Activated CD4-positive, alpha-beta T cell treated with anti-CD3 and anti-CD28 coated beads for 36 hours (primary cell): ENCODE measurements around the gene NKD1. TPM values are rescaled to one million over a fixed set of nuclear protein-coding genes. Genes with fewer than 3 reads are reported as not detected.

Experiments used
- ATAC-seq: fragments of 200-7000 bp; cut with Tn5 transposase; one replicate; pipeline ENCODE4 v1.10.0; 2021; ENCODE audit warnings: mild to moderate bottlenecking, moderate library complexity
- CTCF ChIA-PET: fragments of 350-600 bp; sonication (Branson Sonifier 250); formaldehyde crosslinking; loops from one replicate; lab custom pipeline; 2021; ENCODE audit warnings: antibody characterized with exemption; lab: Charles Lee
- POLR2A ChIA-PET: fragments of 350-600 bp; sonication (Branson Sonifier 250); formaldehyde crosslinking; loops from one replicate; lab custom pipeline; 2021; ENCODE audit warnings: antibody characterized with exemption, inconsistent platforms; lab: Charles Lee
- DNase-seq: peaks from one replicate; pipeline ENCODE4 v3.0.0-alpha.2; 2020
- H3K27ac Mint-ChIP-seq: one replicate; pipeline ENCODE4 v1.8.0; 2021; ENCODE audit warnings: mixed read lengths
- H3K27me3 Mint-ChIP-seq: one replicate; pipeline ENCODE4 v1.8.0; 2021; ENCODE audit warnings: mixed read lengths
- H3K36me3 Mint-ChIP-seq: one replicate; pipeline ENCODE4 v1.8.0; 2021; ENCODE audit warnings: low read depth, mixed read lengths
- H3K4me1 Mint-ChIP-seq: one replicate; pipeline ENCODE4 v1.8.0; 2021; ENCODE audit warnings: mixed read lengths
- H3K4me3 Mint-ChIP-seq: one replicate; pipeline ENCODE4 v1.8.0; 2021; ENCODE audit warnings: mild to moderate bottlenecking, moderate library complexity, mixed read lengths
- H3K9me3 Mint-ChIP-seq: one replicate; pipeline ENCODE4 v1.8.0; 2021; ENCODE audit warnings: low read depth, mixed read lengths
- intact Hi-C, 2 experiments: fragments of 100-400 bp; cut with DNase I in 1 of 2; cut with micrococcal nuclease in 1 of 2; formaldehyde crosslinking; loops; one replicate each; pipeline versions ENCODE4 v1.14.2 to v1.15.1; 2022 to 2024; cut with DNase I, micrococcal nuclease
- total RNA-seq, 2 experiments: library from RNA; stranded (reverse); gene quantifications; one replicate each; pipeline ENCODE4 v1.2.3, GENCODE V29; 2021

NKD1 gene
- total RNA-seq, 2 experiments from 2014 or later = 1.8 to 3.1 TPM

- CTCF ChIA-PET = interaction anchor here (0.7 to 1.2 kb wide), 5 partner anchors 24 to 1071 kb away, joined by 3 to 4 read pairs (median 3); no protein-coding TSS in a partner anchor
- Mint-ChIP-seq H3K27me3 (no peaks in the 10 kb centered on the region), H3K4me3 (no peak overlapping the region), H3K36me3 (no peaks in the 10 kb centered on the region), H3K4me1 (peaks cover 8% of the 10 kb centered on the region), H3K9me3 (no peaks in the 10 kb centered on the region), H3K27ac (no peak overlapping the region)
- intact Hi-C loops = loop anchor here in 1 of 2 experiments (5.0 kb wide), 1 partner anchor 271 kb away; no protein-coding TSS in a partner anchor
- DNase-seq (no peak), ATAC-seq (no peak)
- POLR2A ChIA-PET = no interaction called here
Observed at GRCh38 chr16:50643192-50643591, 95.0 kb downstream of the NKD1 start.

GRCh38 chr16:50644245-50644644 is 96.0 kb downstream of the NKD1 start:
- H3K4me3 Mint-ChIP-seq = no peak overlapping the region
- CTCF ChIA-PET = interaction anchor here (0.7 to 1.4 kb wide), 4 partner anchors 9 to 275 kb away, joined by 3 read pairs; no protein-coding TSS in a partner anchor
- no peak overlapping the region for H3K27ac Mint-ChIP-seq
- peaks cover 8% of the 10 kb centered on the region for H3K4me1 Mint-ChIP-seq
- ATAC-seq (no peak), DNase-seq (no peak)
- intact Hi-C loops = loop anchor here in 1 of 2 experiments (5.0 kb wide), 1 partner anchor 272 kb away; no protein-coding TSS in a partner anchor
- no peaks in the 10 kb centered on the region for H3K9me3 Mint-ChIP-seq
- H3K36me3 Mint-ChIP-seq = no peaks in the 10 kb centered on the region
- H3K27me3 Mint-ChIP-seq = no peaks in the 10 kb centered on the region
- POLR2A ChIA-PET = no interaction called here

- H3K4me3 Mint-ChIP-seq = no peak overlapping the region
- peak; percentile 69 for DNase-seq
- H3K36me3 Mint-ChIP-seq = no peaks in the 10 kb centered on the region
- H3K9me3 Mint-ChIP-seq = no peaks in the 10 kb centered on the region
- POLR2A ChIA-PET = no interaction called here
- intact Hi-C loops = loop anchor here in 1 of 2 experiments (5.0 kb wide), 1 partner anchor 272 kb away; no protein-coding TSS in a partner anchor
- H3K4me1 Mint-ChIP-seq = peaks cover 8% of the 10 kb centered on the region
- no peaks in the 10 kb centered on the region for H3K27me3 Mint-ChIP-seq
- ATAC-seq = peak; percentile 79
- no peak overlapping the region for H3K27ac Mint-ChIP-seq
- CTCF ChIA-PET = interaction anchor here (0.6 to 1.4 kb wide), 9 partner anchors 9 to 285 kb away, joined by 3 to 5 read pairs (median 3); no protein-coding TSS in a partner anchor
Observed at GRCh38 chr16:50644729-50645128, 96.5 kb downstream of the NKD1 start.

GRCh38 chr16:50645563-50646220 is 97.5 kb downstream of the NKD1 start:
- POLR2A ChIA-PET = no interaction called here
- intact Hi-C loops = no loop called here
- CTCF ChIA-PET = interaction anchor here (0.8 to 1.4 kb wide), 5 partner anchors 10 to 442 kb away, joined by 3 to 5 read pairs (median 3); no protein-coding TSS in a partner anchor

GRCh38 chr16:50646345-50646744 is 98.1 kb downstream of the NKD1 start:
- ChIA-PET CTCF (interaction anchor here (0.8 kb wide), 1 partner anchor 442 kb away, joined by 4 read pairs; no protein-coding TSS in a partner anchor), POLR2A (no interaction called here)
- no peaks in the 10 kb centered on the region for H3K9me3 Mint-ChIP-seq
- H3K4me3 Mint-ChIP-seq = no peak overlapping the region
- intact Hi-C loops = no loop called here
- no peak overlapping the region for H3K27ac Mint-ChIP-seq
- DNase-seq = no peak
- no peak for ATAC-seq
- H3K4me1 Mint-ChIP-seq = peaks cover 8% of the 10 kb centered on the region
- H3K36me3 Mint-ChIP-seq = no peaks in the 10 kb centered on the region
- H3K27me3 Mint-ChIP-seq = no peaks in the 10 kb centered on the region

More at GRCh38 chr16:50645563-50646220, 97.5 kb downstream of the NKD1 start:
- H3K9me3 Mint-ChIP-seq = no peaks in the 10 kb centered on the region
- H3K27me3 Mint-ChIP-seq = no peaks in the 10 kb centered on the region
- ATAC-seq (no peak), DNase-seq (no peak)
- H3K4me3 Mint-ChIP-seq = no peak overlapping the region
- H3K36me3 Mint-ChIP-seq = no peaks in the 10 kb centered on the region
- peaks cover 8% of the 10 kb centered on the region for H3K4me1 Mint-ChIP-seq
- no peak overlapping the region for H3K27ac Mint-ChIP-seq

- no peak for DNase-seq
- no peak overlapping the region for H3K4me3 Mint-ChIP-seq
- CTCF ChIA-PET = interaction anchor here (0.6 to 1.4 kb wide), 3 partner anchors 13 to 24 kb away, joined by 3 to 4 read pairs (median 3); no protein-coding TSS in a partner anchor
Observed at GRCh38 chr16:50651835-50652438, 103.7 kb downstream of the NKD1 start.

GRCh38 chr16:50652836-50653425 is 104.7 kb downstream of the NKD1 start:
- intact Hi-C loops = no loop called here
- ChIA-PET CTCF (interaction anchor here (0.6 to 2.2 kb wide), 7 partner anchors 12 to 298 kb away, joined by 3 to 9 read pairs (median 4); partner anchors contain the start of gene CYLD), POLR2A (no interaction called here)
- H3K9me3 Mint-ChIP-seq = no peaks in the 10 kb centered on the region
- DNase-seq (no peak), ATAC-seq (no peak)
- H3K27ac Mint-ChIP-seq = no peak overlapping the region
- H3K4me1 Mint-ChIP-seq = no peaks in the 10 kb centered on the region
- H3K4me3 Mint-ChIP-seq = no peak overlapping the region
- H3K27me3 Mint-ChIP-seq = no peaks in the 10 kb centered on the region
- H3K36me3 Mint-ChIP-seq = no peaks in the 10 kb centered on the region

More at GRCh38 chr16:50651835-50652438, 103.7 kb downstream of the NKD1 start:
- POLR2A ChIA-PET = no interaction called here
- intact Hi-C loops = no loop called here
- H3K27ac Mint-ChIP-seq = no peak overlapping the region
- no peaks in the 10 kb centered on the region for H3K36me3 Mint-ChIP-seq
- H3K9me3 Mint-ChIP-seq = no peaks in the 10 kb centered on the region
- H3K27me3 Mint-ChIP-seq = no peaks in the 10 kb centered on the region
- no peaks in the 10 kb centered on the region for H3K4me1 Mint-ChIP-seq
- no peak for ATAC-seq

- POLR2A ChIA-PET = no interaction called here
- ATAC-seq (no peak), DNase-seq (no peak)
- intact Hi-C loops = no loop called here
- no peaks in the 10 kb centered on the region for H3K27me3 Mint-ChIP-seq
- H3K4me3 Mint-ChIP-seq = no peak overlapping the region
- no peaks in the 10 kb centered on the region for H3K36me3 Mint-ChIP-seq
- H3K9me3 Mint-ChIP-seq = no peaks in the 10 kb centered on the region
- H3K4me1 Mint-ChIP-seq = no peaks in the 10 kb centered on the region
- H3K27ac Mint-ChIP-seq = no peak overlapping the region
- CTCF ChIA-PET = interaction anchor here (0.6 to 2.2 kb wide), 5 partner anchors 12 to 299 kb away, joined by 3 to 9 read pairs (median 3); no protein-coding TSS in a partner anchor
Observed at GRCh38 chr16:50653633-50654519, 105.7 kb downstream of the NKD1 start.

GRCh38 chr16:50655558-50656055 is 107.4 kb downstream of the NKD1 start:
- H3K27ac Mint-ChIP-seq = no peak overlapping the region
- H3K4me1 Mint-ChIP-seq = no peaks in the 10 kb centered on the region
- no peaks in the 10 kb centered on the region for H3K36me3 Mint-ChIP-seq
- H3K9me3 Mint-ChIP-seq = no peaks in the 10 kb centered on the region
- ChIA-PET CTCF (interaction anchor here (2.2 kb wide), 1 partner anchor 10 kb away, joined by 10 read pairs; no protein-coding TSS in a partner anchor), POLR2A (no interaction called here)
- DNase-seq (no peak), ATAC-seq (no peak)
- H3K27me3 Mint-ChIP-seq = no peaks in the 10 kb centered on the region
- H3K4me3 Mint-ChIP-seq = no peak overlapping the region
- intact Hi-C loops = loop anchor here in 1 of 2 experiments (5.0 kb wide), 1 partner anchor 273 kb away; no protein-coding TSS in a partner anchor

- no peak overlapping the region for H3K4me3 Mint-ChIP-seq
- H3K36me3 Mint-ChIP-seq = no peaks in the 10 kb centered on the region
- H3K9me3 Mint-ChIP-seq = no peaks in the 10 kb centered on the region
- no peaks in the 10 kb centered on the region for H3K27me3 Mint-ChIP-seq
- no peak for DNase-seq
- ATAC-seq = no peak
- POLR2A ChIA-PET = no interaction called here
- CTCF ChIA-PET = interaction anchor here (2.2 kb wide), 1 partner anchor 8 kb away, joined by 10 read pairs; no protein-coding TSS in a partner anchor
- no peaks in the 10 kb centered on the region for H3K4me1 Mint-ChIP-seq
- intact Hi-C loops = loop anchor here in 1 of 2 experiments (5.0 kb wide), 1 partner anchor 275 kb away; no protein-coding TSS in a partner anchor
- H3K27ac Mint-ChIP-seq = no peak overlapping the region
Observed at GRCh38 chr16:50657241-50657640, 109.0 kb downstream of the NKD1 start.
